Mesodermal cell (in vitro differentiated cells): ENCODE results near the gene TREML1.
"Not testable (repeated sequence)": the region's sequence is repeated elsewhere in the genome, so short reads cannot be mapped to it uniquely, and the experiment has no call there.

Source experiments
- H3K27ac ChIP-seq: 2 replicates; pipeline ENCODE4 v1.7.0; 2013; ENCODE audit warnings: mild to moderate bottlenecking, low read depth, low read length, moderate library complexity; ENCODE audit not compliant: severe bottlenecking
- H3K36me3 ChIP-seq: 2 replicates; pipeline ENCODE4 v1.7.1; 2013; ENCODE audit warnings: mild to moderate bottlenecking, low read length, moderate library complexity; ENCODE audit not compliant: control insufficient read depth, insufficient read depth
- H3K4me1 ChIP-seq: one replicate; pipeline ENCODE4 v1.7.1; 2013; ENCODE audit warnings: mild to moderate bottlenecking, low read length; ENCODE audit not compliant: insufficient read depth, control insufficient read depth, poor library complexity, severe bottlenecking
- H3K4me3 ChIP-seq: 2 replicates; pipeline ENCODE4 v1.7.0; 2013; ENCODE audit warnings: low read length, control low read depth, mild to moderate bottlenecking; ENCODE audit not compliant: insufficient read depth, poor library complexity, severe bottlenecking; ENCODE audit errors: extremely low read depth
- H3K9me3 ChIP-seq: 2 replicates; pipeline ENCODE4 v1.7.1; 2013; ENCODE audit warnings: mild to moderate bottlenecking, low read length, moderate library complexity; ENCODE audit not compliant: control insufficient read depth
- WGBS, 2 experiments: methylation state at CpG; one replicate each; pipeline ENCODE4 v1.1.5; 2013; ENCODE audit warnings: missing lambda C conversion rate in 2 of 2; ENCODE audit not compliant: insufficient coverage in 2 of 2; 5-methylcytosine and 5-hydroxymethylcytosine counted together

The TREML1 gene

GRCh38 chr6:41136911-41137310, 17.2 kb downstream of the TREML1 start:
- H3K36me3 ChIP-seq, result no peaks in the 10 kb centered on the region
- no peak overlapping the region for H3K27ac ChIP-seq

GRCh38 chr6:41135062-41135832, 18.9 kb downstream of the TREML1 start:
- no peaks in the 10 kb centered on the region for H3K36me3 ChIP-seq
- no peak overlapping the region for H3K4me3 ChIP-seq
- H3K27ac ChIP-seq, result no peak overlapping the region
- 90 to 100% methylated on average over 1 to 2 of the region's 3 CpGs for WGBS, 2 experiments
- H3K4me1 ChIP-seq, result peaks cover 11% of the 10 kb centered on the region
- H3K9me3 ChIP-seq, result no peaks in the 10 kb centered on the region

More at GRCh38 chr6:41136911-41137310, 17.2 kb downstream of the TREML1 start:
- Histone ChIP-seq H3K4me3 (no peak overlapping the region), H3K9me3 (no peaks in the 10 kb centered on the region), H3K4me1 (peaks cover 11% of the 10 kb centered on the region)

GRCh38 chr6:41132254-41132653, 21.9 kb downstream of the TREML1 start:
- 80% methylated on average over 2 of the region's 2 CpGs; no CpG with 5 or more reads in 1 of the 2 experiments for WGBS, 2 experiments
- no peaks in the 10 kb centered on the region for H3K9me3 ChIP-seq
- no peak overlapping the region for H3K27ac ChIP-seq
- no peak overlapping the region for H3K4me3 ChIP-seq
- peaks cover 11% of the 10 kb centered on the region for H3K4me1 ChIP-seq
- no peaks in the 10 kb centered on the region for H3K36me3 ChIP-seq

- WGBS, 2 experiments, result no CpG with 5 or more reads among the region's 3 CpGs
- H3K9me3 ChIP-seq, result no peaks in the 10 kb centered on the region
- H3K4me3 ChIP-seq, result no peak overlapping the region
- no peaks in the 10 kb centered on the region for H3K36me3 ChIP-seq
- no peak overlapping the region for H3K27ac ChIP-seq
- H3K4me1 ChIP-seq, result no peaks in the 10 kb centered on the region
Observed at GRCh38 chr6:41125282-41125681, 28.9 kb downstream of the TREML1 start.

GRCh38 chr6:41122918-41123317, 31.2 kb downstream of the TREML1 start:
- WGBS, 2 experiments, result no CpG with 5 or more reads among the region's 1 CpG
- H3K27ac ChIP-seq, result no peak overlapping the region
- H3K4me1 ChIP-seq, result no peaks in the 10 kb centered on the region
- H3K36me3 ChIP-seq, result no peaks in the 10 kb centered on the region
- no peaks in the 10 kb centered on the region for H3K9me3 ChIP-seq
- no peak overlapping the region for H3K4me3 ChIP-seq

GRCh38 chr6:41122373-41122772, 31.8 kb downstream of the TREML1 start:
- H3K4me3 ChIP-seq, result no peak overlapping the region
- H3K9me3 ChIP-seq, result no peaks in the 10 kb centered on the region
- WGBS, 2 experiments, result 92% methylated on average over 1 of the region's 1 CpG; no CpG with 5 or more reads in 1 of the 2 experiments
- no peaks in the 10 kb centered on the region for H3K4me1 ChIP-seq
- no peaks in the 10 kb centered on the region for H3K36me3 ChIP-seq
- H3K27ac ChIP-seq, result no peak overlapping the region

- H3K9me3 ChIP-seq, result no peaks in the 10 kb centered on the region
- H3K36me3 ChIP-seq, result no peaks in the 10 kb centered on the region
- 80% methylated on average over 1 of the region's 1 CpG; no CpG with 5 or more reads in 1 of the 2 experiments for WGBS, 2 experiments
- no peak overlapping the region for H3K4me3 ChIP-seq
- no peaks in the 10 kb centered on the region for H3K4me1 ChIP-seq
- no peak overlapping the region for H3K27ac ChIP-seq
Observed at GRCh38 chr6:41120058-41120457, 34.1 kb downstream of the TREML1 start.

GRCh38 chr6:41119508-41119907, 34.6 kb downstream of the TREML1 start:
- WGBS, 2 experiments, result no CpG with 5 or more reads among the region's 1 CpG
- Histone ChIP-seq H3K9me3 (no peaks in the 10 kb centered on the region), H3K36me3 (no peaks in the 10 kb centered on the region), H3K4me3 (no peak overlapping the region), H3K4me1 (no peaks in the 10 kb centered on the region), H3K27ac (no peak overlapping the region)

GRCh38 chr6:41115027-41115426, 39.1 kb downstream of the TREML1 start:
- H3K9me3 ChIP-seq, H3K27ac ChIP-seq, H3K4me1 ChIP-seq, H3K4me3 ChIP-seq, H3K36me3 ChIP-seq: not testable (repeated sequence)
- 80% methylated on average over 1 of the region's 2 CpGs; no CpG with 5 or more reads in 1 of the 2 experiments for WGBS, 2 experiments

GRCh38 chr6:41111017-41111416, 43.1 kb downstream of the TREML1 start:
- 80 to 84% methylated on average over 3 of the region's 3 CpGs for WGBS, 2 experiments
- Histone ChIP-seq H3K36me3 (no peaks in the 10 kb centered on the region), H3K4me3 (no peak overlapping the region), H3K9me3 (no peaks in the 10 kb centered on the region), H3K4me1 (no peaks in the 10 kb centered on the region), H3K27ac (no peak overlapping the region)

GRCh38 chr6:41103847-41104246, 50.3 kb downstream of the TREML1 start:
- WGBS, 2 experiments, result 96% methylated on average over 2 to 3 of the region's 3 CpGs
- Histone ChIP-seq H3K36me3 (peaks cover 20% of the 10 kb centered on the region), H3K4me1 (no peaks in the 10 kb centered on the region), H3K27ac (no peak overlapping the region), H3K9me3 (no peaks in the 10 kb centered on the region), H3K4me3 (no peak overlapping the region)
